Suppressor macrophage (primary cell): ENCODE results near the gene NUDT17.

Source experiments
- DNase-seq, 4 experiments: peaks; one replicate each; pipeline ENCODE4 v3.0.0-alpha.2; 2020 to 2022

Gene NUDT17

GRCh38 chr1:145847827-145848226 is 2.4 kb downstream of the NUDT17 start:
- no peak for DNase-seq

- peak in 1 of 4 experiments; percentile 16 for DNase-seq
Measured at GRCh38 chr1:145849356-145850160, 4.1 kb downstream of the NUDT17 start.

GRCh38 chr1:145855426-145855948 is 10.1 kb downstream of the NUDT17 start:
- no peak for DNase-seq

GRCh38 chr1:145857170-145857569 is 11.7 kb downstream of the NUDT17 start:
- DNase-seq: no peak

GRCh38 chr1:145858238-145858900 is 12.9 kb downstream of the NUDT17 start:
- DNase-seq: peak in 3 of 4 experiments; percentile 28 to 67 (median 57)

- peak; percentile 93 to 98 (median 96) for DNase-seq
Measured at GRCh38 chr1:145858901-145859490, 13.6 kb downstream of the NUDT17 start, which contains the start of gene PIAS3. Gene PIAS3 (minus strand): TSS chr1:145859081. CDS start chr1:145858990, 91 bp downstream.

GRCh38 chr1:145859491-145860023 is 14.1 kb downstream of the NUDT17 start:
- peak; percentile 88 to 96 (median 92) for DNase-seq

- no peak for DNase-seq
Measured at GRCh38 chr1:145863282-145864018, 18.0 kb downstream of the NUDT17 start.

- DNase-seq: no peak
Measured at GRCh38 chr1:145868232-145868631, 22.8 kb downstream of the NUDT17 start.

GRCh38 chr1:145871994-145872924 is 26.8 kb downstream of the NUDT17 start:
- DNase-seq: peak; percentile 64 to 83 (median 76)

GRCh38 chr1:145874646-145875045 is 29.2 kb downstream of the NUDT17 start:
- DNase-seq: peak in 2 of 4 experiments; percentile 20 to 40

- DNase-seq: no peak
Measured at GRCh38 chr1:145877923-145878486, 32.6 kb downstream of the NUDT17 start.

- no peak for DNase-seq
Measured at GRCh38 chr1:145878724-145879123, 33.3 kb downstream of the NUDT17 start.

GRCh38 chr1:145879775-145880174 is 34.3 kb downstream of the NUDT17 start:
- peak in 2 of 4 experiments; percentile 15 to 19 for DNase-seq

- DNase-seq: no peak
Measured at GRCh38 chr1:145884675-145885074, 39.2 kb downstream of the NUDT17 start.

GRCh38 chr1:145885738-145886287 is 40.4 kb downstream of the NUDT17 start, which contains the start of gene ANKRD35:
Gene ANKRD35 (minus strand): TSS chr1:145885866. CDS start chr1:145885758, 108 bp downstream.
- DNase-seq: peak; percentile 82 to 92 (median 86)

- DNase-seq: no peak
Measured at GRCh38 chr1:145886390-145886789, 41.0 kb downstream of the NUDT17 start.

GRCh38 chr1:145886816-145887215 is 41.4 kb downstream of the NUDT17 start:
- no peak for DNase-seq

GRCh38 chr1:145887631-145888030 is 42.2 kb downstream of the NUDT17 start:
- no peak for DNase-seq

GRCh38 chr1:145889722-145890121 is 44.3 kb downstream of the NUDT17 start:
- DNase-seq: no peak
